HEK293 (cell line): Measurements from ENCODE around the gene CIRBP.
A peak's percentile ranks its signal among the peaks of the same experiment; 100 is the strongest.

Experiments
- GLI4 ChIP-seq: fragments of 450-650 bp; formaldehyde crosslinking; IDR thresholded peaks from 2 replicates; pipeline ENCODE4 v1.5.1; 2016; ENCODE audit warnings: missing biosample characterization, missing genetic modification characterization
- KLF8 ChIP-seq: fragments of 450-650 bp; formaldehyde crosslinking; IDR thresholded peaks from 2 replicates; pipeline ENCODE4 v1.5.1; 2016; ENCODE audit warnings: missing biosample characterization, missing genetic modification characterization
- MEIS1 ChIP-seq: sonication (generic); formaldehyde crosslinking; IDR thresholded peaks from 2 replicates; pipeline ENCODE4 v1.8.1; 2022; ENCODE audit warnings: missing genetic modification reagents, mild to moderate bottlenecking, borderline replicate concordance
- OSR2 ChIP-seq: fragments of 450-650 bp; formaldehyde crosslinking; IDR thresholded peaks from 2 replicates; pipeline ENCODE4 v1.5.1; 2016; ENCODE audit warnings: missing biosample characterization, missing genetic modification characterization
- PRDM1 ChIP-seq: fragments of 450-650 bp; formaldehyde crosslinking; IDR thresholded peaks from 2 replicates; pipeline ENCODE4; 2016; ENCODE audit warnings: missing biosample characterization, missing genetic modification characterization
- SP2 ChIP-seq: fragments of 450-650 bp; formaldehyde crosslinking; IDR thresholded peaks from 2 replicates; pipeline ENCODE4 v1.5.1; 2016; ENCODE audit warnings: missing biosample characterization, missing genetic modification characterization
- SP7 ChIP-seq: fragments of 450-650 bp; formaldehyde crosslinking; IDR thresholded peaks from 2 replicates; pipeline ENCODE4 v1.5.1; 2016; ENCODE audit warnings: missing biosample characterization, missing genetic modification characterization
- TRIM28 ChIP-seq: IDR thresholded peaks from 2 replicates; pipeline ENCODE4 v1.6.1; 2011; ENCODE audit warnings: low read length, control low read depth, borderline replicate concordance
- YY2 ChIP-seq: fragments of 450-650 bp; formaldehyde crosslinking; IDR thresholded peaks from 2 replicates; pipeline ENCODE4 v1.5.1; 2016; ENCODE audit warnings: missing biosample characterization, missing genetic modification characterization
- ZBTB7A ChIP-seq: fragments of 450-650 bp; formaldehyde crosslinking; IDR thresholded peaks from 2 replicates; pipeline ENCODE4 v1.5.1; 2016; ENCODE audit warnings: low read depth, missing biosample characterization, missing genetic modification characterization
- ZNF112 ChIP-seq: fragments of 450-650 bp; formaldehyde crosslinking; IDR thresholded peaks from 2 replicates; pipeline ENCODE4 v1.5.0; 2017; ENCODE audit warnings: missing biosample characterization, missing genetic modification characterization
- ZNF26 ChIP-seq: fragments of 450-650 bp; formaldehyde crosslinking; IDR thresholded peaks from 2 replicates; pipeline ENCODE4 v1.5.1; 2016; ENCODE audit warnings: missing biosample characterization, missing genetic modification characterization
- ZNF350 ChIP-seq: fragments of 450-650 bp; formaldehyde crosslinking; IDR thresholded peaks from 2 replicates; pipeline ENCODE4 v1.5.0; 2017; ENCODE audit warnings: missing biosample characterization, mild to moderate bottlenecking, missing genetic modification characterization
- ZNF391 ChIP-seq: fragments of 450-650 bp; formaldehyde crosslinking; IDR thresholded peaks from 2 replicates; pipeline ENCODE4 v1.5.1; 2016; ENCODE audit warnings: low read depth, missing biosample characterization, missing genetic modification characterization, borderline replicate concordance
- ZNF561 ChIP-seq: fragments of 450-650 bp; IDR thresholded peaks from 2 replicates; pipeline ENCODE4 v1.5.1; 2018; ENCODE audit warnings: missing biosample characterization, missing genetic modification characterization, borderline replicate concordance
- ZNF624 ChIP-seq: fragments of 450-650 bp; formaldehyde crosslinking; IDR thresholded peaks from 2 replicates; pipeline ENCODE4 v1.5.1; 2017; ENCODE audit warnings: missing biosample characterization, missing genetic modification characterization
- ZNF670 ChIP-seq: fragments of 450-650 bp; formaldehyde crosslinking; IDR thresholded peaks from 2 replicates; pipeline ENCODE4 v1.5.1; 2016; ENCODE audit warnings: missing biosample characterization, missing genetic modification characterization, low read depth
- ZNF677 ChIP-seq: fragments of 450-650 bp; IDR thresholded peaks from 2 replicates; pipeline ENCODE4 v1.5.0; 2018; ENCODE audit warnings: missing biosample characterization, mild to moderate bottlenecking, missing genetic modification characterization, moderate library complexity
- TF ChIP-seq, protein P1 (sequence below): fragments of 450-650 bp; formaldehyde crosslinking; IDR thresholded peaks from 2 replicates; pipeline ENCODE4 v1.5.1; 2016; ENCODE audit warnings: missing biosample characterization, missing genetic modification characterization
- TF ChIP-seq, protein P2 (sequence below): fragments of 450-650 bp; formaldehyde crosslinking; IDR thresholded peaks from 2 replicates; pipeline ENCODE4 v1.5.1; 2017; ENCODE audit warnings: missing biosample characterization, mild to moderate bottlenecking, missing genetic modification characterization, moderate library complexity
- TF ChIP-seq, protein P3 (sequence below): sonication (generic); formaldehyde crosslinking; IDR thresholded peaks from 2 replicates; pipeline ENCODE4 v1.8.1; 2022; ENCODE audit warnings: mild to moderate bottlenecking, moderate library complexity, missing genetic modification reagents
- TF ChIP-seq, protein P4 (sequence below): fragments of 450-650 bp; formaldehyde crosslinking; IDR thresholded peaks from 2 replicates; pipeline ENCODE4 v1.5.0; 2017; ENCODE audit warnings: missing biosample characterization, missing genetic modification characterization, borderline replicate concordance
- TF ChIP-seq, protein P5 (sequence below): fragments of 450-650 bp; formaldehyde crosslinking; conservative IDR thresholded peaks from 2 replicates; pipeline ENCODE4 v1.5.1; 2016; ENCODE audit warnings: low read depth, missing biosample characterization, missing genetic modification characterization
- TF ChIP-seq, protein P6 (sequence below): fragments of 450-650 bp; formaldehyde crosslinking; IDR thresholded peaks from 2 replicates; pipeline ENCODE4 v1.5.1; 2016; ENCODE audit warnings: missing biosample characterization, missing genetic modification characterization

CIRBP gene

GRCh38 chr19:1248786-1249297 lies 20.3 kb upstream of the CIRBP start (continued):
- no peak for TF ChIP-seq ZNF350 (tag by site-specific recombination)
- no peak for TF ChIP-seq ZNF670
- TF ChIP-seq, protein P1, sequence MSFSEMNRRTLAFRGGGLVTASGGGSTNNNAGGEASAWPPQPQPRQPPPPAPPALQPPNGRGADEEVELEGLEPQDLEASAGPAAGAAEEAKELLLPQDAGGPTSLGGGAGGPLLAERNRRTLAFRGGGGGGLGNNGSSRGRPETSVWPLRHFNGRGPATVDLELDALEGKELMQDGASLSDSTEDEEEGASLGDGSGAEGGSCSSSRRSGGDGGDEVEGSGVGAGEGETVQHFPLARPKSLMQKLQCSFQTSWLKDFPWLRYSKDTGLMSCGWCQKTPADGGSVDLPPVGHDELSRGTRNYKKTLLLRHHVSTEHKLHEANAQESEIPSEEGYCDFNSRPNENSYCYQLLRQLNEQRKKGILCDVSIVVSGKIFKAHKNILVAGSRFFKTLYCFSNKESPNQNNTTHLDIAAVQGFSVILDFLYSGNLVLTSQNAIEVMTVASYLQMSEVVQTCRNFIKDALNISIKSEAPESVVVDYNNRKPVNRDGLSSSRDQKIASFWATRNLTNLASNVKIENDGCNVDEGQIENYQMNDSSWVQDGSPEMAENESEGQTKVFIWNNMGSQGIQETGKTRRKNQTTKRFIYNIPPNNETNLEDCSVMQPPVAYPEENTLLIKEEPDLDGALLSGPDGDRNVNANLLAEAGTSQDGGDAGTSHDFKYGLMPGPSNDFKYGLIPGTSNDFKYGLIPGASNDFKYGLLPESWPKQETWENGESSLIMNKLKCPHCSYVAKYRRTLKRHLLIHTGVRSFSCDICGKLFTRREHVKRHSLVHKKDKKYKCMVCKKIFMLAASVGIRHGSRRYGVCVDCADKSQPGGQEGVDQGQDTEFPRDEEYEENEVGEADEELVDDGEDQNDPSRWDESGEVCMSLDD (tag by site-specific recombination): peak; percentile 30
- TF ChIP-seq ZNF561: no peak
- TF ChIP-seq, protein P2, sequence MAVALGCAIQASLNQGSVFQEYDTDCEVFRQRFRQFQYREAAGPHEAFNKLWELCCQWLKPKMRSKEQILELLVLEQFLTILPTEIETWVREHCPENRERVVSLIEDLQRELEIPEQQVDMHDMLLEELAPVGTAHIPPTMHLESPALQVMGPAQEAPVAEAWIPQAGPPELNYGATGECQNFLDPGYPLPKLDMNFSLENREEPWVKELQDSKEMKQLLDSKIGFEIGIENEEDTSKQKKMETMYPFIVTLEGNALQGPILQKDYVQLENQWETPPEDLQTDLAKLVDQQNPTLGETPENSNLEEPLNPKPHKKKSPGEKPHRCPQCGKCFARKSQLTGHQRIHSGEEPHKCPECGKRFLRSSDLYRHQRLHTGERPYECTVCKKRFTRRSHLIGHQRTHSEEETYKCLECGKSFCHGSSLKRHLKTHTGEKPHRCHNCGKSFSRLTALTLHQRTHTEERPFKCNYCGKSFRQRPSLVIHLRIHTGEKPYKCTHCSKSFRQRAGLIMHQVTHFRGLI (tag by site-specific recombination): peak; percentile 52; the same call in 1 of the 2 replicates
- TF ChIP-seq TRIM28: no peak
- TF ChIP-seq ZBTB7A (tag by site-specific recombination): no peak
- peak; percentile 56; the same call in 1 of the 2 replicates for TF ChIP-seq ZNF391 (tag by site-specific recombination)
- TF ChIP-seq, protein P3, sequence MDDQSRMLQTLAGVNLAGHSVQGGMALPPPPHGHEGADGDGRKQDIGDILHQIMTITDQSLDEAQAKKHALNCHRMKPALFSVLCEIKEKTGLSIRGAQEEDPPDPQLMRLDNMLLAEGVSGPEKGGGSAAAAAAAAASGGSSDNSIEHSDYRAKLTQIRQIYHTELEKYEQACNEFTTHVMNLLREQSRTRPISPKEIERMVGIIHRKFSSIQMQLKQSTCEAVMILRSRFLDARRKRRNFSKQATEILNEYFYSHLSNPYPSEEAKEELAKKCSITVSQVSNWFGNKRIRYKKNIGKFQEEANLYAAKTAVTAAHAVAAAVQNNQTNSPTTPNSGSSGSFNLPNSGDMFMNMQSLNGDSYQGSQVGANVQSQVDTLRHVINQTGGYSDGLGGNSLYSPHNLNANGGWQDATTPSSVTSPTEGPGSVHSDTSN: no peak
- no peak for TF ChIP-seq ZNF112 (tag by site-specific recombination)
- TF ChIP-seq PRDM1 (tag by site-specific recombination): no peak
- TF ChIP-seq ZNF677 (tag by site-specific recombination): 0 out of 2 replicates have a peak, but pooled peaks have one; percentile 11
- 0 out of 2 replicates have a peak, but pooled peaks have one; percentile 17 for TF ChIP-seq OSR2 (tag by site-specific recombination)
- TF ChIP-seq ZNF624 (tag by site-specific recombination): no peak
- TF ChIP-seq SP7 (tag by site-specific recombination): peak; percentile 25
- TF ChIP-seq, protein P4, sequence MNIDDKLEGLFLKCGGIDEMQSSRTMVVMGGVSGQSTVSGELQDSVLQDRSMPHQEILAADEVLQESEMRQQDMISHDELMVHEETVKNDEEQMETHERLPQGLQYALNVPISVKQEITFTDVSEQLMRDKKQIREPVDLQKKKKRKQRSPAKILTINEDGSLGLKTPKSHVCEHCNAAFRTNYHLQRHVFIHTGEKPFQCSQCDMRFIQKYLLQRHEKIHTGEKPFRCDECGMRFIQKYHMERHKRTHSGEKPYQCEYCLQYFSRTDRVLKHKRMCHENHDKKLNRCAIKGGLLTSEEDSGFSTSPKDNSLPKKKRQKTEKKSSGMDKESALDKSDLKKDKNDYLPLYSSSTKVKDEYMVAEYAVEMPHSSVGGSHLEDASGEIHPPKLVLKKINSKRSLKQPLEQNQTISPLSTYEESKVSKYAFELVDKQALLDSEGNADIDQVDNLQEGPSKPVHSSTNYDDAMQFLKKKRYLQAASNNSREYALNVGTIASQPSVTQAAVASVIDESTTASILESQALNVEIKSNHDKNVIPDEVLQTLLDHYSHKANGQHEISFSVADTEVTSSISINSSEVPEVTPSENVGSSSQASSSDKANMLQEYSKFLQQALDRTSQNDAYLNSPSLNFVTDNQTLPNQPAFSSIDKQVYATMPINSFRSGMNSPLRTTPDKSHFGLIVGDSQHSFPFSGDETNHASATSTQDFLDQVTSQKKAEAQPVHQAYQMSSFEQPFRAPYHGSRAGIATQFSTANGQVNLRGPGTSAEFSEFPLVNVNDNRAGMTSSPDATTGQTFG (tag by site-specific recombination): no peak
- no peak for TF ChIP-seq MEIS1 (CRISPR knock-in tag)
- TF ChIP-seq, protein P5, sequence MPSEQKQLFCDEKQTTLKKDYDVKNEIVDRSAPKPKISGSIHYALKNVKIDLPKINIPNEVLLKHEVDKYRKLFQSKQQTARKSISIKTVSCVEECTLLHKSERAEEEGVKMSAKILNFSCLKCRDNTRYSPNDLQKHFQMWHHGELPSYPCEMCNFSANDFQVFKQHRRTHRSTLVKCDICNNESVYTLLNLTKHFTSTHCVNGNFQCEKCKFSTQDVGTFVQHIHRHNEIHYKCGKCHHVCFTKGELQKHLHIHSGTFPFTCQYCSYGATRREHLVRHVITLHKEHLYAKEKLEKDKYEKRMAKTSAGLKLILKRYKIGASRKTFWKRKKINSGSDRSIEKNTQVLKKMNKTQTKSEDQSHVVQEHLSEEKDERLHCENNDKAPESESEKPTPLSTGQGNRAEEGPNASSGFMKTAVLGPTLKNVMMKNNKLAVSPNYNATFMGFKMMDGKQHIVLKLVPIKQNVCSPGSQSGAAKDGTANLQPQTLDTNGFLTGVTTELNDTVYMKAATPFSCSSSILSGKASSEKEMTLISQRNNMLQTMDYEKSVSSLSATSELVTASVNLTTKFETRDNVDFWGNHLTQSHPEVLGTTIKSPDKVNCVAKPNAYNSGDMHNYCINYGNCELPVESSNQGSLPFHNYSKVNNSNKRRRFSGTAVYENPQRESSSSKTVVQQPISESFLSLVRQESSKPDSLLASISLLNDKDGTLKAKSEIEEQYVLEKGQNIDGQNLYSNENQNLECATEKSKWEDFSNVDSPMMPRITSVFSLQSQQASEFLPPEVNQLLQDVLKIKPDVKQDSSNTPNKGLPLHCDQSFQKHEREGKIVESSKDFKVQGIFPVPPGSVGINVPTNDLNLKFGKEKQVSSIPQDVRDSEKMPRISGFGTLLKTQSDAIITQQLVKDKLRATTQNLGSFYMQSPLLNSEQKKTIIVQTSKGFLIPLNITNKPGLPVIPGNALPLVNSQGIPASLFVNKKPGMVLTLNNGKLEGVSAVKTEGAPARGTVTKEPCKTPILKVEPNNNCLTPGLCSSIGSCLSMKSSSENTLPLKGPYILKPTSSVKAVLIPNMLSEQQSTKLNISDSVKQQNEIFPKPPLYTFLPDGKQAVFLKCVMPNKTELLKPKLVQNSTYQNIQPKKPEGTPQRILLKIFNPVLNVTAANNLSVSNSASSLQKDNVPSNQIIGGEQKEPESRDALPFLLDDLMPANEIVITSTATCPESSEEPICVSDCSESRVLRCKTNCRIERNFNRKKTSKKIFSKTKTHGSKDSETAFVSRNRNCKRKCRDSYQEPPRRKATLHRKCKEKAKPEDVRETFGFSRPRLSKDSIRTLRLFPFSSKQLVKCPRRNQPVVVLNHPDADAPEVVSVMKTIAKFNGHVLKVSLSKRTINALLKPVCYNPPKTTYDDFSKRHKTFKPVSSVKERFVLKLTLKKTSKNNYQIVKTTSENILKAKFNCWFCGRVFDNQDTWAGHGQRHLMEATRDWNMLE (tag by site-specific recombination): no peak
- peak; percentile 94 for TF ChIP-seq KLF8 (tag by site-specific recombination)
- no peak for TF ChIP-seq YY2
- TF ChIP-seq, protein P6, sequence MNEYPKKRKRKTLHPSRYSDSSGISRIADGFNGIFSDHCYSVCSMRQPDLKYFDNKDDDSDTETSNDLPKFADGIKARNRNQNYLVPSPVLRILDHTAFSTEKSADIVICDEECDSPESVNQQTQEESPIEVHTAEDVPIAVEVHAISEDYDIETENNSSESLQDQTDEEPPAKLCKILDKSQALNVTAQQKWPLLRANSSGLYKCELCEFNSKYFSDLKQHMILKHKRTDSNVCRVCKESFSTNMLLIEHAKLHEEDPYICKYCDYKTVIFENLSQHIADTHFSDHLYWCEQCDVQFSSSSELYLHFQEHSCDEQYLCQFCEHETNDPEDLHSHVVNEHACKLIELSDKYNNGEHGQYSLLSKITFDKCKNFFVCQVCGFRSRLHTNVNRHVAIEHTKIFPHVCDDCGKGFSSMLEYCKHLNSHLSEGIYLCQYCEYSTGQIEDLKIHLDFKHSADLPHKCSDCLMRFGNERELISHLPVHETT: 0 out of 2 replicates have a peak, but pooled peaks have one; percentile 18
- no peak for TF ChIP-seq ZNF26 (tag by site-specific recombination)
- peak; percentile 71 for TF ChIP-seq SP2 (tag by site-specific recombination)
- TF ChIP-seq GLI4 (tag by site-specific recombination): no peak
